NOMO-1 treated with dmso at 0.1 percent for 144 hours (cell line): ENCODE measurements around the gene OR4D2.
"Not testable (repeated sequence)": the region's sequence is repeated elsewhere in the genome, so short reads cannot be mapped to it uniquely, and the experiment has no call there.

Source experiments
- DNase-seq: peaks from one replicate; lab custom pipeline; 2025; ENCODE audit not compliant: unreplicated experiment; lab: John Stamatoyannopoulos, UW

The OR4D2 gene

GRCh38 chr17:58166682-58167081, at the start of gene OR4D2:
OR4D2 (plus strand) TSS chr17:58166982; CDS start chr17:58169656, 2,674 bp downstream.
- DNase-seq = no peak

GRCh38 chr17:58117382-58117781, 49.4 kb upstream of the OR4D2 start:
- no peak for DNase-seq

- DNase-seq = no peak
Observed at GRCh38 chr17:58119491-58119890, 47.3 kb upstream of the OR4D2 start.

- DNase-seq = peak; percentile 0
Observed at GRCh38 chr17:58120195-58120822, 46.5 kb upstream of the OR4D2 start.

- DNase-seq = peak; percentile 0
Observed at GRCh38 chr17:58121925-58122324, 44.9 kb upstream of the OR4D2 start.

GRCh38 chr17:58127846-58128245, 38.9 kb upstream of the OR4D2 start:
- no peak for DNase-seq

- not testable (repeated sequence) for DNase-seq
Observed at GRCh38 chr17:58132697-58133096, 34.1 kb upstream of the OR4D2 start.

GRCh38 chr17:58136669-58137279, 30.0 kb upstream of the OR4D2 start:
- peak; percentile 8 for DNase-seq

GRCh38 chr17:58141505-58141904, 25.3 kb upstream of the OR4D2 start:
- no peak for DNase-seq

- DNase-seq = not testable (repeated sequence)
Observed at GRCh38 chr17:58143335-58143734, 23.4 kb upstream of the OR4D2 start.

GRCh38 chr17:58144801-58145200, 22.0 kb upstream of the OR4D2 start:
- no peak for DNase-seq

GRCh38 chr17:58147930-58148434, 18.8 kb upstream of the OR4D2 start, which contains the start of gene OR4D1:
OR4D1 (plus strand) TSS chr17:58148384; CDS start chr17:58155154, 6,770 bp downstream.
- no peak for DNase-seq

GRCh38 chr17:58148609-58149008, 18.2 kb upstream of the OR4D2 start:
- DNase-seq = no peak

- DNase-seq = no peak
Observed at GRCh38 chr17:58150394-58150793, 16.4 kb upstream of the OR4D2 start.

- no peak for DNase-seq
Observed at GRCh38 chr17:58153046-58153445, 13.7 kb upstream of the OR4D2 start.

GRCh38 chr17:58153671-58154070, 13.1 kb upstream of the OR4D2 start:
- DNase-seq = no peak

- no peak for DNase-seq
Observed at GRCh38 chr17:58156839-58157803, 9.7 kb upstream of the OR4D2 start.

- DNase-seq = no peak
Observed at GRCh38 chr17:58158181-58158580, 8.6 kb upstream of the OR4D2 start.

- DNase-seq = no peak
Observed at GRCh38 chr17:58161566-58161965, 5.2 kb upstream of the OR4D2 start.

GRCh38 chr17:58165981-58166380, 801 bp upstream of the OR4D2 start:
- no peak for DNase-seq

GRCh38 chr17:58170622-58171021, 3.8 kb downstream of the OR4D2 start:
- DNase-seq = no peak
